Memory B cell (primary cell): ENCODE results near the gene FBN1.

Experiments used
- ATAC-seq: fragments of 150-1000 bp; cut with Tn5 transposase; 2 replicates; pipeline ENCODE4 v1.10.0; 2021; ENCODE audit warnings: low read depth, mild to moderate bottlenecking, moderate library complexity
- DNase-seq, 2 donors: peaks; one replicate each; pipeline ENCODE4 v3.0.0; 2022; ENCODE audit warnings: low spot score in 2 of 2
- H3K27ac Mint-ChIP-seq: one replicate; pipeline ENCODE4 v1.8.0; 2022; ENCODE audit warnings: mild to moderate bottlenecking, moderate library complexity, mixed read lengths
- H3K27me3 Mint-ChIP-seq: one replicate; pipeline ENCODE4 v1.8.0; 2022; ENCODE audit warnings: mixed read lengths
- H3K36me3 Mint-ChIP-seq: one replicate; pipeline ENCODE4 v1.8.0; 2022; ENCODE audit warnings: mild to moderate bottlenecking, mixed read lengths
- H3K4me1 Mint-ChIP-seq: one replicate; pipeline ENCODE4 v1.8.0; 2022; ENCODE audit warnings: mixed read lengths
- H3K4me3 Mint-ChIP-seq: one replicate; pipeline ENCODE4 v1.8.0; 2022; ENCODE audit warnings: mild to moderate bottlenecking, moderate library complexity, mixed read lengths
- H3K9me3 Mint-ChIP-seq: one replicate; pipeline ENCODE4 v1.8.0; 2022; ENCODE audit warnings: mixed read lengths

The FBN1 gene

DNA sequence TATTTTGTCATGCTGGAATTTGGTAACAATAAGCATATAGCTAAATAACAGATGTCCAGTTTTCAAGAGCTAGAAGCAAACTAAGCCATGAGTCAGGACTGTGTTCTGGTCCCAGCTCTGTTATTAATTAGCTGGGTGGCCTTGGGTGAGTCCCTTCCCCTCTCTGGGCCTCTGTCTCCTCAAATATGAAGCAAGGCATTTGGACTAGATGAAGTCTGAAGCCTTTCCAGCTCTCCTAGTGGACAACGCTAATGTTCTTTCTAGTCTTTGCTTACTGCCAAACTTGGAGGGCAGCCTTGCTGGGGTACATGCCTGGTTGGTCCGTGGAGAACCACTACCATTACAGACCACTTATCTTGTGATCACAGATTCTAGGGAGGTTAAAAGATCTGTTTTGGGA lies 186.6 kb downstream of the FBN1 start:
- Mint-ChIP-seq H3K4me3 (no peak overlapping the region), H3K4me1 (no peaks in the 10 kb centered on the region), H3K36me3 (no peaks in the 10 kb centered on the region), H3K27me3 (no peaks in the 10 kb centered on the region), H3K9me3 (no peaks in the 10 kb centered on the region), H3K27ac (no peak overlapping the region)
- ATAC-seq (no peak), DNase-seq (no peak)

DNA sequence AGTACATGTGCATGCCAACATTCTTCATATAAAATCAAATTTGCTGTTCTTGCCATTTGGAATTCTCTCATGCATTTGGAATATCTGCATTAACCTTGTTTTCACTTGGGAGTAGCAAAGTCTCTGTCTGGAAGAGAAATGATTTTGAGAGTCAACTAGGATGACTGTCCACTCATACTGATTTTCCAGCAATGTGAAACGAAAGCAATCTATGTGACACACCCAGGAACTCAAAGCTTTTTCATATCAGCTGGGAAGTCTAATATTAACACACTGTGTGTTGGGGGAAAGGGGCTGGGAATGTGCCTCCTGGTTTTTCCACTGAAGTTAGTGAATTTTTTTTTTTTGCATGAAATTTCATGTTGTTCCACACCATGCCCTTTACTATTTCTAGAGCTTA lies 189.4 kb downstream of the FBN1 start:
- H3K27me3 Mint-ChIP-seq = no peaks in the 10 kb centered on the region
- DNase-seq (no peak), ATAC-seq (no peak)
- H3K4me1 Mint-ChIP-seq = no peaks in the 10 kb centered on the region
- no peaks in the 10 kb centered on the region for H3K36me3 Mint-ChIP-seq
- H3K9me3 Mint-ChIP-seq = no peaks in the 10 kb centered on the region
- H3K27ac Mint-ChIP-seq = no peak overlapping the region
- no peak overlapping the region for H3K4me3 Mint-ChIP-seq

DNA sequence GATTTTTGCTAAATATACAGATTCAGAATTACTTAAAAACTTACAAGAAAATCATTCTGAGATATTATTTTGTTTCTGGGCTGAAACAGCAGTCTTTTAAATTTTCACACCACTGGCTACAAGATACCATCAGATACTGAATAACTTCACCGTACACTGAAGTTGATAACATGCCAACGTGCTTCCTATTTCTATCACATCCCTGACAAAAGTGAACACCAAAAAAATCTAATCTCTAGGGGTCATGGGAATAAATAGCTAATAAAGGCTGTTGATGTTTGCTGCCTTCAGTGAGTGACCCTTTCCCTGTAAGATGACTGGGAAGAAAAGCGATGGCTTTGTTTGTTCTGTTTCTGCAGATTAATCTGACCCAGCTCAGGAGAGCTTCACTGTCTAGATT lies 193.8 kb downstream of the FBN1 start:
- Mint-ChIP-seq H3K27ac (no peak overlapping the region), H3K4me3 (no peak overlapping the region), H3K9me3 (no peaks in the 10 kb centered on the region), H3K36me3 (no peaks in the 10 kb centered on the region), H3K27me3 (peaks cover 1% of the 10 kb centered on the region), H3K4me1 (no peaks in the 10 kb centered on the region)
- no peak for DNase-seq
- ATAC-seq = no peak

DNA sequence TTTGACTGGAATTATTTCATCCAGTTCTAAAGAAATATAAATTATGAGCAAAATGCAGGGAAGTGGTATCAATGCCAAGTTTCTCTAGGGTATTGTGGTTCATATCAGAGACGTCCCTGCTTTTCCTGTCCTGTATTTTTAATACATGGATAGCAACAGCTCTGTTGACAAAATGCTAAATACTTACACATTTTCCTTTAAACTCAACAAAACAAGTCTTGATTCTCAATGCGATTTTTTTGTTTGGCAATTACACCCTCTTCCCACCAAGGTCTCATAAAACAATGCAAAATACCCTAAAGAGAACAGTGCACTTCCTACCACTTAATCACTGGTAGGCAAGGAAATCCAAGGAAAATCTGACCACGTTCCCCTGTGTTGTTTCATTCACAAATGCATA lies 194.3 kb downstream of the FBN1 start:
- Mint-ChIP-seq H3K9me3 (no peaks in the 10 kb centered on the region), H3K27me3 (peaks cover 1% of the 10 kb centered on the region), H3K4me3 (no peak overlapping the region), H3K36me3 (no peaks in the 10 kb centered on the region), H3K27ac (no peak overlapping the region), H3K4me1 (no peaks in the 10 kb centered on the region)
- ATAC-seq (no peak), DNase-seq (no peak)

DNA sequence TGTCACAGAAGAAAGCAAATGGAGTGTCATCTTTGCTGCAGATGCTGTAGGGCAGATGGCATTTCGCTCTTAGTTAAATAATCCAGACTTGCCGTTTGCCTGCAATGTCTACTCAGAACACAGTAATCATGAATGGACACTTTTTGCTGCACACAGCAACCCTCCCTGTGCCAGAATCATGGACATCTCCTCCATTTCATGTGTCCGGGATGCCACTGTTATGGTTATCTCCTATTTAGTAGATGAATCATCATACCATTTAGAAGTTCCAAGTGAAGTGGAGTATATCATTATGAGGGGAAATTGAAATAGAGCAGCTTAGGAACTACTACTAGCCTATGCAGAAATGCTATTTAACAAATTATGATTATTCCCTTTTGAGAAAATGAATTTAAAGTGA lies 195.8 kb downstream of the FBN1 start:
- H3K36me3 Mint-ChIP-seq = no peaks in the 10 kb centered on the region

DNA sequence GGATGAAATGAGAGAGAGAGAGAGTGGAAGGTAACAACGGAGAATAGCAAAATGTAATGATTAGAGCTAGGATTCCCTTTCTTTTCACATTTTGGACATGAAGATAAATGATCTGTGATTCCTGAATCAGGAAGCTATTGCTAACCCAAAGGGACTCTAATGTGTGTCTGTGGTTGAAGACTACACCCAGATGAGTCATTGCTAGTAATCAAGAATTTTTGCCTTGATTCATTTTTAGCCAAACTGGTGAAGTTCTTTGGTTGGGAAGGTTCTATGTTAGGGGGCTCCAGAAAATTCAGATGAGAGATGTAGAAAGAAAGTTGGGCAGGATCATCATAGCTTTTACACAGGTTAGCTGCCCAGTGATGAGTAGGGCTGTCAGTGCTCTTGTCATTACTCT lies 197.9 kb downstream of the FBN1 start:
- Mint-ChIP-seq H3K27me3 (peaks cover 1% of the 10 kb centered on the region), H3K36me3 (no peaks in the 10 kb centered on the region), H3K9me3 (no peaks in the 10 kb centered on the region), H3K27ac (no peak overlapping the region), H3K4me3 (no peak overlapping the region), H3K4me1 (no peaks in the 10 kb centered on the region)
- no peak for DNase-seq
- ATAC-seq = no peak

More for the DNA sequence above, 195.8 kb downstream of the FBN1 start:
- peaks cover 1% of the 10 kb centered on the region for H3K27me3 Mint-ChIP-seq
- no peak overlapping the region for H3K4me3 Mint-ChIP-seq
- DNase-seq = no peak
- ATAC-seq = no peak
- no peaks in the 10 kb centered on the region for H3K9me3 Mint-ChIP-seq
- no peaks in the 10 kb centered on the region for H3K4me1 Mint-ChIP-seq
- no peak overlapping the region for H3K27ac Mint-ChIP-seq

DNA sequence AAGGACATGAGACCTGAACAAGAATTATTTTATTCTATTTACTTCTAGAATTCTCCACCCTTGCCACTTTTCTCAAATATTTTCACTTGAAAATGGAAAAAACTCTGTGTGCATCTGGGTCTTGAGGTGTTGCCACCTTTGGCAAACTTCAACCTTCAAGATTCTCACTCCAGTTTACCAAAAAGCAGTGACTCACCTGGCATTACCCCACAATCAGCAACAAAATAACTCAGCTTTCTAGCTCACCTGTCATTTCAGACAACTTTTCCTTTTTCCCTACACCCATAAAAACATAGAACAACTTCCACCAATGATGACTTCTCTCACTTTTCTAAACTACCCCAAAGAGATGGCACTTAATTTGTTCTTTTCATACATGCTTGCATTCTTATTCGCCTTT lies 198.5 kb downstream of the FBN1 start:
- DNase-seq = no peak
- Mint-ChIP-seq H3K4me1 (no peaks in the 10 kb centered on the region), H3K9me3 (no peaks in the 10 kb centered on the region), H3K27me3 (peaks cover 1% of the 10 kb centered on the region), H3K36me3 (no peaks in the 10 kb centered on the region), H3K4me3 (no peak overlapping the region), H3K27ac (no peak overlapping the region)
- no peak for ATAC-seq

DNA sequence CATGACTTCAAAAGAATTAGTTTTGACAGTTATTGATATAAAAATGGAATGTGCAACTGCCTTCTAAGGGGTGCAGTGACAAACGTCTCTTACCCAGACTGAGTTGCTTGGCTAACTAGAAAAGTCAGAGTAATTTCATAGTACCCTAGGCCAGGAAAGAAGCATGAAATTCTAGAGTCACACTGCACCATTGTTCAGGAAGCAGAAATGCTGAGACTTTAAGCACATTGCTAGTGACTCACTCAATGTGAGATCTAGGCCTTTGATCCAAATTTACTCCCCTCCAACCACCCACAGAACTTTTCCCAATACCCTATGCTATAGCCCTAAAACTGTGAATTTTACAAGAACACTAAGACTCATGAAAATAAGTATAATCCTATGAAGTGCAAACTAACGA lies 203.5 kb downstream of the FBN1 start:
- ATAC-seq (no peak), DNase-seq (no peak)
- no peaks in the 10 kb centered on the region for H3K27me3 Mint-ChIP-seq
- no peak overlapping the region for H3K4me3 Mint-ChIP-seq
- H3K9me3 Mint-ChIP-seq = no peaks in the 10 kb centered on the region
- H3K36me3 Mint-ChIP-seq = no peaks in the 10 kb centered on the region
- no peaks in the 10 kb centered on the region for H3K4me1 Mint-ChIP-seq
- H3K27ac Mint-ChIP-seq = no peak overlapping the region

DNA sequence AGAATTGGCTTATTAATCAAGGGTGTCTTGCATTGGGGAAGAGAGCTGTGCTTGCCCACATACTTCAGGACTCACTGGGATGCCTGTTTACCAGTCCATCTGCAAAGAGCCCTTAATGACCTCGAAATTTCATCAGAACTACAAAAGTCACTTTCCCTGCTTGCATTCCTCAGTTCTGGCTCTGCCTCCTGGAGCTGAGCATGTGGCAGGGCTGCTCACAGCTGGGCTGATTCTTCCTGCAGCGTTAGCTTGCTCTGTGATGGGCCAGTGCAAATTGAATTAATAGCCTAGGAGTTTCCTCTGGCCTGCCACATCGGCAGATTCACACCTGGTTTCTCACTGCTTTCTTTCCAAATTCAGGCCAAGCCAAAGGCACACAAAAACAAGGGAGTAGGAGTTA lies 205.4 kb downstream of the FBN1 start:
- DNase-seq (no peak), ATAC-seq (no peak)
- Mint-ChIP-seq H3K9me3 (no peaks in the 10 kb centered on the region), H3K4me3 (no peak overlapping the region), H3K27ac (no peak overlapping the region), H3K36me3 (no peaks in the 10 kb centered on the region), H3K4me1 (no peaks in the 10 kb centered on the region), H3K27me3 (no peaks in the 10 kb centered on the region)

DNA sequence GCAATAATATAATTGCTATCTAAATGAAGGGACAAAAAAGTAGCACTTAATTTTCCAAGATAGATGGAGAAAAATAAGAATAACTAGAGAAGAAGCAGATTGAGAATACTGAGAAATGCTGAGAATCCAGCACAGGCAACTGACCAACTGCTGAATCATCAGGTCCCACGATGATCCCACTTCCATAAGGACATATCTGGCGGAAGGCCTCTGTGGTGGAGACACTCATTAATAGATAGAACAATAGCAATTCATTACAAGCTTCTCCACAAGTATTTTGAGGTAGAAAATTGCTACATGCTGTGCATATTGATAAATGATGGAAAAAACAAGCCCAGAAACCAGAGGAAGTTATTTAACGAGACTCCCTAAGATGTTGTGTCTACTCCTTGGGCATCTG lies 208.3 kb downstream of the FBN1 start:
- no peak overlapping the region for H3K4me3 Mint-ChIP-seq
- ATAC-seq (no peak), DNase-seq (no peak)
- no peaks in the 10 kb centered on the region for H3K36me3 Mint-ChIP-seq
- H3K27me3 Mint-ChIP-seq = no peaks in the 10 kb centered on the region
- H3K27ac Mint-ChIP-seq = no peak overlapping the region
- no peaks in the 10 kb centered on the region for H3K9me3 Mint-ChIP-seq
- no peaks in the 10 kb centered on the region for H3K4me1 Mint-ChIP-seq

DNA sequence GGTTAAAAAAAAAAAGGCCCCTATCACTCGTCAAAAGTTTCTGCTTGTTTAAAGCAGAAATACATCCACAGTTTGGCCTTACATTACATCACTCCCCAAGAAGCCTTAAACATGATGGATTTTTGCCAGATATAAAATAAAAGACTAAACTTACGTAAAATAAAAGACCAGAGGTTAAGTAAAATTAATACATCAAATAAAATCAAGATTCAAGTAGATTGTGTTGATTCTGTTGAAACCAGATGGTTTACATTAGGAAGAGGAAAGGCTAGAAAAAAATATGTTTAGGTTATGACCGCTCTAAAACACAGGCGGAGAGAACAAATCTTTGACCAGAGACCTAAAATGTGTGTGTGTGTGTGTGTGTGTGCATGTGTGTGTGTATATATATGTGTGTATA lies 210.2 kb downstream of the FBN1 start:
- H3K36me3 Mint-ChIP-seq = no peaks in the 10 kb centered on the region
- H3K27ac Mint-ChIP-seq = no peak overlapping the region
- DNase-seq (no peak), ATAC-seq (no peak)
- no peaks in the 10 kb centered on the region for H3K4me1 Mint-ChIP-seq
- H3K27me3 Mint-ChIP-seq = no peaks in the 10 kb centered on the region
- H3K9me3 Mint-ChIP-seq = no peaks in the 10 kb centered on the region
- no peak overlapping the region for H3K4me3 Mint-ChIP-seq

DNA sequence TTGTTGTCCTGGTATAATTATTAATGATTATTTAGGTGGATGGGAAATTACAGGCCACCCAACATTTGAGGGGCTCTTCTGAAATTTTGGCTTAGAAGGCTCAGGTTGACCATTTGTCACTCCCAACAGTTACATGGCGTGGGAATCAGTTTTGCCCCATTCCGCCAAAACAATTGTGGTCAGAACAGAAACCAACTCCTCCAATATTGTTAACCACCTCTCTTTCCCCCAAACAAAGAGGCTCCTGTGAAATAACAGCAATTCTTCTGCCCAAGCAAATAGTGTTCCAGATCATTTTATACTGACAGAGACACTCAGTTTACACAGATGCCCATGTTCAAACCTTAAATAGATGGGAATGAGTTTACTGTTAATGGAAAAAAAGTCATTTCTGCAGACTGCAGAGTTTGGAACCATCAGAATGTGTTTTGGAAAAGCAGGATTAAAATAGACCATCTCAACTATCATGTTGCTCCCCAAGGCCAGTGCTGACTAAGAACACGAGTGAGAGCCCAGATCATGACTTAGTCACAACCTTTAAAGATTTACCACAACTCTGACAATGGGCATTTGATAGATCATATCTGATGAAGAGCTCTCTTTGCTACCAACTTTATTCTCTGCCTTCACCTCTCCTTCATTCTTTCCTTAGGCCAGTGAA lies 212.2 kb downstream of the FBN1 start:
- no peak for DNase-seq
- Mint-ChIP-seq H3K27me3 (no peaks in the 10 kb centered on the region), H3K9me3 (no peaks in the 10 kb centered on the region), H3K27ac (no peak overlapping the region), H3K4me3 (no peak overlapping the region), H3K4me1 (no peaks in the 10 kb centered on the region), H3K36me3 (no peaks in the 10 kb centered on the region)
- no peak for ATAC-seq

DNA sequence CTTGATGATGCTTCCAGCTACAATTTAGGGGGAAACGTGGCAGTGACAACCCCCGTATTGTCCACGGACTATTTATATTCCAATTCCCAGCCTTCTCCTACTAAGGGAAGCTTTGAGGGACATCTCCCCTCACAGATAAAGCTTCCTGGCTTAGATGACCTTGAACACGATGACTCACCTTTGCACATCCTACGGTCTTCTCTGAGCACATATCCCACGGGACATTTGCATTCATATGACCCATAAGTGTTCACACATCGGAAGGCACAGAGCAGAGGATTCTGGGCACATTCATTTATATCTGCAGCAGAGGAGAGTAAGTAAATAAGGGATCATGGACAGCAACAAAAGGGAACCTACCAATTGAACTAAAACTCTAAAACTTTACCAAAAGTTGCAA lies 212.8 kb downstream of the FBN1 start:
- Mint-ChIP-seq H3K4me1 (no peaks in the 10 kb centered on the region), H3K27me3 (no peaks in the 10 kb centered on the region), H3K36me3 (no peaks in the 10 kb centered on the region), H3K4me3 (no peak overlapping the region), H3K27ac (no peak overlapping the region), H3K9me3 (no peaks in the 10 kb centered on the region)
- DNase-seq = no peak
- ATAC-seq = no peak

DNA sequence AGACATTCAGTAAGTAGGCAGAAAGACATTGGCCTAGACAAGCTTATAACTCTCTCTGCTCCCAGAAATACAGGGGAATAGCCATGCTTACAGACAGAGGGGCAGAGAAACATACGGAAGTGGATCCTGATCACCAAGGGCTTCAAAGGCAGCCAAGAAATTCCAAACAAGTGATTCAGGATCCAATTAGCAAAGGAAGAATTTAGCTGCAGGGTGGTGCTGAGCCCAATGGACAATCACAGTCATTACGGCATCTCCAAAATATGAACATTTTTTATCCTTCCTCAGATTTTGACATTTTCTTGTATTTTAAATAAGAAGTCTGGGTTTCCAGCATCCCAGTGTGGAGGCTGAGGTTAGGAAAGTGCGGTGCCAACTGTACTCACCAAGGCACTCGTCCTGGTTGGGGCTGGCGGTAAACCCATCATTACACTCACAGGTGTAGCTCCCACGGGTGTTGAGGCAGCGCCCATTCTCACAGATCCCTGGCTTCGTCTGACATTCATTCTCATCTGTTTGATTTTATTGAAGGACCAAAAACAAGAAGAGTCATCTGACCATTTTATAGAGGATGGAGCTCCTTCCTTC lies 217.5 kb downstream of the FBN1 start:
- no peak for ATAC-seq
- no peak for DNase-seq
- no peak overlapping the region for H3K27ac Mint-ChIP-seq
- H3K36me3 Mint-ChIP-seq = no peaks in the 10 kb centered on the region
- no peaks in the 10 kb centered on the region for H3K27me3 Mint-ChIP-seq
- H3K4me1 Mint-ChIP-seq = peaks cover 2% of the 10 kb centered on the region
- no peak overlapping the region for H3K4me3 Mint-ChIP-seq
- H3K9me3 Mint-ChIP-seq = no peaks in the 10 kb centered on the region

DNA sequence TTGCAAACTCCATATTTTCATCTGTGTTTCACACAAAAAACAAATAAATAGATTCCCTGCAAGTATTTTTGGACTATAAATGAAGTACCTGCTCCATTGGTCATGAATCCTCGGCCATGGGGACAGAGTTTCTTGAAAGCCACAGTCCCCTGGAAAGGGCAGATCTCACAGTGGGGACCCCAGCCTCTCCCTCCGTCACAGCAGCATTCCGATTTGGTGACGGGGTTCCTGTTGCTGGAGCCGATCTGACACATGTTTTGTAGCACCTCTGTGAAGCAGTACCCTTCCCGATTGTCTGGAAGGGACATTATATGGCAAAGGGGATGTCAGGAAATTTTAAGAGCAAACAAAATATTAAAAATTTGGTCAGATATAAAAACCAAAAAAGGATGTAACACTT lies 218.0 kb downstream of the FBN1 start:
- Mint-ChIP-seq H3K4me1 (peaks cover 2% of the 10 kb centered on the region), H3K27me3 (no peaks in the 10 kb centered on the region), H3K9me3 (no peaks in the 10 kb centered on the region), H3K27ac (no peak overlapping the region), H3K4me3 (no peak overlapping the region), H3K36me3 (no peaks in the 10 kb centered on the region)
- ATAC-seq (no peak), DNase-seq (no peak)
